Measurements from ENCODE around the gene SLC22A6.

Gene SLC22A6

GRCh38 chr11:62931499-62932278, 53.1 kb downstream of the SLC22A6 start:
- no peak for DNase-seq

- DNase-seq: no peak
Observed at GRCh38 chr11:62930666-62931065, 54.1 kb downstream of the SLC22A6 start.

- DNase-seq: no peak
Observed at GRCh38 chr11:62930157-62930556, 54.6 kb downstream of the SLC22A6 start.

- no peak for DNase-seq
Observed at GRCh38 chr11:62928011-62928410, 56.8 kb downstream of the SLC22A6 start.

- DNase-seq: no peak
Observed at GRCh38 chr11:62926680-62927455, 57.9 kb downstream of the SLC22A6 start.
